Activated T-cell treated with anti-CD3 and anti-CD28 coated beads, Interleukin-2, amount 50 U/mL, for 4 hours (primary cell): ENCODE data around the gene ETNK2. TPM values are rescaled to one million over a fixed set of nuclear protein-coding genes. Genes with fewer than 3 reads are reported as not detected.
A peak's percentile ranks its signal among the peaks of the same experiment; 100 is the strongest.
"Not testable (repeated sequence)": the region's sequence is repeated elsewhere in the genome, so short reads cannot be mapped to it uniquely, and the experiment has no call there.

Source experiments
- ATAC-seq, 2 donors: fragments of 200-7000 bp; cut with Tn5 transposase; one replicate each; pipeline ENCODE4 v1.10.0; 2021
- DNase-seq: peaks from one replicate; pipeline ENCODE4 v3.0.0-alpha.2; 2020
- H3K27me3 Mint-ChIP-seq: one replicate; pipeline ENCODE4 v1.8.0; 2021; ENCODE audit warnings: low read depth, mixed read lengths
- H3K36me3 Mint-ChIP-seq: one replicate; pipeline ENCODE4 v1.8.0; 2022; ENCODE audit warnings: mixed read lengths; ENCODE audit not compliant: insufficient read depth
- H3K4me1 Mint-ChIP-seq: one replicate; pipeline ENCODE4 v1.8.0; 2021; ENCODE audit warnings: low read depth, mixed read lengths
- H3K4me3 Mint-ChIP-seq: one replicate; pipeline ENCODE4 v1.8.0; 2021; ENCODE audit warnings: mild to moderate bottlenecking, moderate library complexity, mixed read lengths
- H3K9me3 Mint-ChIP-seq: one replicate; pipeline ENCODE4 v1.8.0; 2021; ENCODE audit warnings: mixed read lengths
- total RNA-seq, 3 donors: library from RNA; stranded (reverse); gene quantifications; one replicate each; pipeline ENCODE4 v1.2.1, GENCODE V29; 2021

ETNK2 gene
- total RNA-seq, 3 donors from 2014 or later: 0.79 to 1.2 (median 0.99) TPM

DNA sequence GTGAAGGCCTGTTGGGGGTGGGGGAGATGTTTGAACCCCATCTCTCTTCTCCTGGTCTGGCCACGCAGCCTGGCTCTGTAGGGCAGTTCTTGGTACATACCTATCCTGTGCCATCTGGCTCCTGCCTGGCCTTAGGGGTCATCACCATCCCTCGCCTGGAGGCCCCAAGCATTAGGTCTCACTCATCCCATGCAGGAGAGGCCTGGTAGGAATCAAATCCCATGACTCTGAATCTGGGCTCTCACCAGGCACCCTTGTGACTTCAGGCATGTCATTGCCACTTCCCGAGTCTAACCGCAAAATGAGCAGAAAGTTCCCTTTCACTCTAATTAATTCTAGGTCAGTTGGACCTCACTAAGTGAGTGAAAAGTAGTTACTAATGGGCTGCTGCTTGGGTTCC is 37.2 kb downstream of the ETNK2 start:
- no peak for DNase-seq
- no peaks in the 10 kb centered on the region for H3K9me3 Mint-ChIP-seq
- H3K36me3 Mint-ChIP-seq: no peaks in the 10 kb centered on the region
- no peaks in the 10 kb centered on the region for H3K4me1 Mint-ChIP-seq
- no peaks in the 10 kb centered on the region for H3K27me3 Mint-ChIP-seq
- no peak for ATAC-seq
- H3K4me3 Mint-ChIP-seq: no peak overlapping the region

DNA sequence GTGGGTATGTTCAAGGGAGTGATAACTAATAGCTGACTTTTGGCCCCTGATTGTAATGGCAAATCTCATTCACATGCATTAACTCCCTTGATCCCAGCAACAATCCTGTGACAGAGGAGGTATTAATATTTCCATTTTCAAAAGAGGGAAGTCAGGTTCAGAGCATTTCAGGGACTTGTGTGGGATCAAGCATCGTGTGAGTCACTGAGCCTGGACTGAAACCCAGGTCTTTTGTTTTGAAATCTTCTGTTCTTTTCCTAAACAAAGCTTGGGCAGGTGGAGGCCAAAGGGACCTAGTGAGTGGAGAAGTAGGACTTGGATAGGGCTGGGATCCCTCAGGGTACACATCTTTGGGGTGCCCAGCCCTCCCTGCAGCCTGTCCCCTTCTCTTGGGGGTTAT is 37.9 kb downstream of the ETNK2 start:
- Mint-ChIP-seq H3K4me1 (no peaks in the 10 kb centered on the region), H3K27me3 (peaks cover 3% of the 10 kb centered on the region), H3K36me3 (no peaks in the 10 kb centered on the region), H3K9me3 (no peaks in the 10 kb centered on the region), H3K4me3 (no peak overlapping the region)
- DNase-seq (no peak), ATAC-seq (no peak)

DNA sequence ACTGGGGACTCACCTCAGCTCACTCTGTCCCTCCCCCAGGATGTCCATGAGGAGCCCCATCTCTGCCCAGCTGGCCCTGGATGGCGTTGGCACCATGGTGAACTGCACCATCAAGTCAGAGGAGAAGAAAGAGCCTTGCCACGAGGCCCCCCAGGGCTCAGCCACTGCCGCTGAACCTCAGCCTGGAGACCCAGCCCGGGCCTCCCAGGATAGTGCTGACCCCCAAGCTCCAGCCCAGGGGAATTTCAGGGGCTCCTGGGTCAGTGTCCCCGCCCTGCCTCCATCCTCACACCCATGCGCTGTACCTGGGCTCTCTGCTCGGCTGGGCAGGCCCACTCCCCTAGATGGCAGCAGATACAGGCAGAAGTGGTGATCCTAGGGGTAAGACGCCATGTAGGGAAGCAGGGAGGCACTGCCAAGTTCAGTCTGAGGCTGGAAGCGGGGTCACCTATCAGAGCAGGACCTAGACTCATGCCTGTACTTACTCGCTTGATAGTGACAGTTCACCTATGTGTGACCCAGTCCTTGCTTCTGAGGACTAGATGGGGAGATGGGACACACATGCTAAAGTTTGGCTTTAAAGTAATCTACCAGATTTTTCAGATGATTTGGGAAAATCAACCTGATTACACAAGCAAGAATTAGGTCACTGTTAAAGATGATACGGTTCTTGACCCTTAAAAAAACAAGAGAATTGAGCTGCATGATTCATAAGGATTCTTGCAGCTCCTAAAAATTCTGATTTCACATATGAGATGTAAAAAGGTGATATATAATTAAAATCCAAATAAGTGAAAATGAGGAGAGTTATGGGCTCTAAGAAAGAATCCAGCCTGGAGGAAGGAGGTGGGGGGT is 38.7 kb downstream of the ETNK2 start:
- H3K36me3 Mint-ChIP-seq: no peaks in the 10 kb centered on the region
- no peak for ATAC-seq
- no peaks in the 10 kb centered on the region for H3K4me1 Mint-ChIP-seq
- no peaks in the 10 kb centered on the region for H3K9me3 Mint-ChIP-seq
- H3K27me3 Mint-ChIP-seq: peaks cover 3% of the 10 kb centered on the region
- H3K4me3 Mint-ChIP-seq: no peak overlapping the region
- no peak for DNase-seq

DNA sequence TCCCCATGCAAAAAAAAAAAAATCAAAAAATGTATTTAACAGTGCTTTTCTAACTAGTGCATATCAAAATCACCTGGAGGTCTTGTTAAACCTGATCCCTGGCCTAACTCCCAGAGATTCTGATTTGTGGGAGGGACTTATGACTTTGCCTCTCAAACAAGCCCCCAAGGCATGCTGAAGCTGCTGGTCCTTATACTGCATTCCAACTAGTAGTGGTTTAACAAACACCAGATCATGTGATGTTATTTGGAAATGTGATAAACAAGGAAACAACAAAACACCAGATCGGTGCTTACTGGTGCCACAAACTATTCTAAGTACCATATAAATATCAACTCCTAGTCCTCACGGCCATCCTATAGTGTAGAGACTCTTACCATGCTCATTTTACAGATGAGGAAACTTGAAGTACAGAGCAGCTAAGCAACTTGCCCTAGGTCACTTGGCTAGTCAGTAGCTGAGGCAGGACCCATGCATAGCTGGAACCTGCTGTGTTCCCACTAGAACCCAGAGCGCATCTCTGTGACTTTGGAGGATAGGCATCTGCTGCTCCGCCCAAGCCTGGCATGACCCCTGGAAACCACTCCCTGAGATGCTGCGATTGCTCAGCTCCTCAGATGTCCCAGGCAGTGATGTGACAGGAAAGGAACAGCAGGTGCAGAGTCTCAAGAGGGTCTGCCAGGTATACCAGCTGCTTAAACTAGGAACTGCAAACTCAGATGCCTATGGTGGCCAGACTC is 40.8 kb downstream of the ETNK2 start:
- H3K36me3 Mint-ChIP-seq: no peaks in the 10 kb centered on the region
- DNase-seq (no peak), ATAC-seq (no peak)
- H3K27me3 Mint-ChIP-seq: peaks cover 3% of the 10 kb centered on the region
- H3K4me3 Mint-ChIP-seq: no peak overlapping the region
- peaks cover under 1% of the 10 kb centered on the region for H3K4me1 Mint-ChIP-seq
- H3K9me3 Mint-ChIP-seq: no peaks in the 10 kb centered on the region

DNA sequence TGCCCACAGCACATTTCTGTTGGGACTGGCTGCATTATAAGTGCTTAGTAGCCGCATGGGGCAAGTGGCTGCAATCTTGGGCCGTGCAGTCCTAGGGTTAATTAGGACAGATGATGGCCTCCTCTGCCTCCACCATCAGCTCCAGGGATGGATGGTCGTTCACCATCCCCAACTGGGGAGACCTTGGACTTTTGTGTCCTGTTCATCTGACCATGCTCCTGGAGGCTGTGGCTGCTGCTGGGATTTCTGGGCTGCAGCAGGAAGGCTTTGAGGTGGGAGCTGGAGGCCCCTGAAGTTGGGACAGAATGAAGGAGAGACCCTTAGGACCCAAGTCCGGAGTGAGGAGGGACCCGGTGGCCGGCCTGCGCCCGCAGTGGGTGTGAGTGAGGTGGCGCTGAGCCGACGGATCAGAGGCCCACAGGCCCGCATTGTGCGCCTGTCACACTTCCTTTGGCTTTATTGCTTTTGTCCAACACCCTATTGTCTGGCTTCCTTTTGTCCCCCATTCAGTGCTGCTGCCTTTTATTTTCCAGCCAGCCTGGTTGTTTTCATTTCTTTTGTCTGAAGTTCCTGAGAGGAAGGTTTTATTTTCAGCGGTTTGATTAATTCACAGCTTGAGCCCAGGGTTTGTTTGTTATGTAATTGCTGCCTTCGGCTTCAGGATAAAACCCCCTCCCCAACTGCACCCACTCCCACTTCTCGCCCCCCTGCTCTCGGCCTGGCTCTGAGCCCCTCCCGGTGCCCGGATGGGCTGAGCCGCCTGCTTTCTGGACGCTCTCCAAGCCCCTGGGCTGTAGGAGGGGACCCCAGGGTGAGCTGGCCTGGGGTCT is 43.3 kb downstream of the ETNK2 start:
- DNase-seq (no peak), ATAC-seq (no peak)
- no peaks in the 10 kb centered on the region for H3K36me3 Mint-ChIP-seq
- H3K4me3 Mint-ChIP-seq: no peak overlapping the region
- H3K27me3 Mint-ChIP-seq: peaks cover 4% of the 10 kb centered on the region
- H3K4me1 Mint-ChIP-seq: peaks cover 18% of the 10 kb centered on the region
- H3K9me3 Mint-ChIP-seq: no peaks in the 10 kb centered on the region

DNA sequence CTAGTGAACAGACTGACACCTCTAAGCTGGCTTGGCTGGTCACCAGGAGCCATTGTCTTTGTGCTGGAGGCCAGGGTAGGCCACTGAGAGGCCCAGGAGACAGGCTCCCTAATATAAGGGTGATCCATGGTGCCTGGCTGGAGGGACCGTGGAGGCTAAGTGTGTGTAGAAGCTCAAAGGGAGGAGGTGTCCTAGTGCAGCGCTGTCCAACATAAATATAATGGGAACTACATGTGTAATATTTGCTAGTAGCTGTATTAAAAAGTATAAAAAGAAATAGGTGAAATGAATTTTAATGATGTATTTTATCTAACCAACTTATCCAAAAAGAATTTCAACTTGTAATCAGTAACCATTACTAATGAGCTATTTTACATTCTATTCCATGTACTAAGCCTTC is 44.0 kb downstream of the ETNK2 start:
- Mint-ChIP-seq H3K27me3 (peaks cover 4% of the 10 kb centered on the region), H3K4me1 (peaks cover 24% of the 10 kb centered on the region), H3K9me3 (no peaks in the 10 kb centered on the region), H3K4me3 (no peak overlapping the region), H3K36me3 (no peaks in the 10 kb centered on the region)
- ATAC-seq (no peak), DNase-seq (no peak)

DNA sequence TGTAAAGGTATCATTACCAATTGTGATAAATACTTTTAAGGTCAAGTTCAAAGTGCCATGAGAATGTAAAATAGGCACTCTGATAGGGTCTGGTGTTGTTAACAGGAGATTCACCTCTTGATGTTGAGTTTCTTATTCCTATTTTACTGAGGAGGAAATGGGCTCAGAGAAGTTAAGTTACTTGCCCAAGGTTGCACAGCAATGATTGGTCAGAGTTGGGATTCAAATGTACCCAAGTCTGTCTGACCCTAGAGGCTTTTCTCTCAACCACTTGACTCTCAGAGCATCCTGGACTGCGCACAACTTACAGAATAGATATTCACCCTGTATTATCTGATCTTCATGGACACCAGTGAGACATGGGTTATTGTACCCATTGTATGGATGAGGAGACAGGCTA is 45.0 kb downstream of the ETNK2 start:
- Mint-ChIP-seq H3K27me3 (peaks cover 4% of the 10 kb centered on the region), H3K4me1 (peaks cover 32% of the 10 kb centered on the region), H3K4me3 (no peak overlapping the region), H3K36me3 (no peaks in the 10 kb centered on the region), H3K9me3 (no peaks in the 10 kb centered on the region)
- ATAC-seq: no peak
- no peak for DNase-seq

DNA sequence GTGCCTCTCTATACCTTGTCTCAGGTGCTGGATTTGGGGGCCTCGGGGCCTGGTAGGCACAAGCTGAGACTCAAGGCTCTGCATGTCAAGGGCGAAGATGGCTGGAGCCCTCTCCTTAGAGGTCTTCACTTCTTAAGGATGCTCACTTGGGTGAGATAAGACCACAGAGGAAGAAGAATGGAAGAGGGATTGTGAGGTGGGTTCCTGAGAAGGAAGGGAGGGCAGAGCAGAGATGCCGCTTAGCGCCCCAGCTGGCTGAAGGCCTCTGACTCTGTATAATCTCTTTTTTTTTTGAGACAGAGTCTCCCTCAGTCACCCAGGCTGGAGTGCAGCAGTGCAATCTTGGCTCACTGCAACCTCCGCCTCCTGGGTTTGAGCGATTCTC is 46.7 kb downstream of the ETNK2 start:
- H3K4me1 Mint-ChIP-seq: peaks cover 34% of the 10 kb centered on the region

DNA sequence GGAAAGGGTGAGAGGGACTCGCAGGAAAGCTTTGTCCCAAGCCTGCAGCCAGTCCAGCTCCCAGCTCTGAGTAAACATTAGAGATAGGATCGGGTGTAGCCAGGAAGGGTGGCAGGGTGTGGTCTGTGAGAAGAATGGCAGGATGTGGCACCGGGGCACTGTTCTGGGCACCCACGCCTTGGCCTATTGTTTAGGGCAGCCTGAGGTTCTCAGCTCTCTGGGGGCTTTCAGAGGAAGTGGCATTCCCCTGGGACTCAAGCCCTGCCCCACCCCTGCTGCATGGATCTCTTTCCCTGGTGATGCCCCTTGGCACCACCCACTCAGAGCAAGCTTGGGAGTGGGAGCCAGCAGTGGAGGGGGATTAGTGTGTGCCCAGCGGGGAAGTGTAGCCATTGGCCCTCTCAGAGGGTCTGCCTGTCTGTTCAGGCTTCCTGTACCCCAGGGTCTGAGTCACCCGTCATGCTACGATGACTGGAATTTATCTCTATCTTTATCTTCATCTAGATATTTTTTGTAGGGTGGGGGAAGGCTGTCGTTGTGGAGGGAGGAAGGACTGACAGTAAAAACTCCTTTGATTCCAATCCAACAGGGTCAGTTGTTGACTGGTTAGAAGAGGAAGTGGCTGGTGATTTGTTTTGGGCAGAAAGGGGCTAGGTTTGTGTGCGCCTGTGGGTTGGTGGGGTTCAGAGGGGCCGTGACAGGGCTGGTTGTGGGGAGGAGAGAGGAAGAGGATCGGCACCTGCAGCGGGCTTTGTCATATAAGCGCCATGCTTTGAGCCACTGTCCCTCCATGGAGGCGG is 47.3 kb downstream of the ETNK2 start:
- Mint-ChIP-seq H3K36me3 (no peaks in the 10 kb centered on the region), H3K27me3 (peaks cover 4% of the 10 kb centered on the region), H3K9me3 (no peaks in the 10 kb centered on the region), H3K4me3 (no peak overlapping the region), H3K4me1 (peaks cover 34% of the 10 kb centered on the region)
- ATAC-seq (peak; percentile 49 to 61), DNase-seq (no peak)

More for the DNA sequence above, 46.7 kb downstream of the ETNK2 start:
- ATAC-seq (no peak), DNase-seq (no peak)
- no peaks in the 10 kb centered on the region for H3K36me3 Mint-ChIP-seq
- peaks cover 4% of the 10 kb centered on the region for H3K27me3 Mint-ChIP-seq
- H3K4me3 Mint-ChIP-seq: no peak overlapping the region
- no peaks in the 10 kb centered on the region for H3K9me3 Mint-ChIP-seq

DNA sequence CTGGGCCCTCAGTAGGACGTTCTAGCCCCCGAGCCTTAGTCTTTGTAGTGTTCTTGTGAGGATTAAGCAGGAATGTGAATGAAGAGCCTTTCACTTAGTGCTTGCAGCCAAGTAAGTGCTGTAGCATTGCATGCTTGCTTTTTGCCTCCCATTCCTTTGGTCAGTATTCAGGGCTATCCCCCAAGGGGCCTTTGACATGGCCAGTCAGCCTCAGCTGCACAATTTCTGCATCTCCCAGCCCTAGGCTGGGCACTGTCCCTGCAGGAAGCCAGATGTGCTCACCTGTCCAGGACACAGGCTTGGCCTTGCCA is 48.5 kb downstream of the ETNK2 start:
- Mint-ChIP-seq H3K36me3 (no peaks in the 10 kb centered on the region), H3K4me1 (peaks cover 34% of the 10 kb centered on the region), H3K9me3 (no peaks in the 10 kb centered on the region), H3K27me3 (peaks cover 1% of the 10 kb centered on the region), H3K4me3 (no peak overlapping the region)
- ATAC-seq (no peak), DNase-seq (no peak)

DNA sequence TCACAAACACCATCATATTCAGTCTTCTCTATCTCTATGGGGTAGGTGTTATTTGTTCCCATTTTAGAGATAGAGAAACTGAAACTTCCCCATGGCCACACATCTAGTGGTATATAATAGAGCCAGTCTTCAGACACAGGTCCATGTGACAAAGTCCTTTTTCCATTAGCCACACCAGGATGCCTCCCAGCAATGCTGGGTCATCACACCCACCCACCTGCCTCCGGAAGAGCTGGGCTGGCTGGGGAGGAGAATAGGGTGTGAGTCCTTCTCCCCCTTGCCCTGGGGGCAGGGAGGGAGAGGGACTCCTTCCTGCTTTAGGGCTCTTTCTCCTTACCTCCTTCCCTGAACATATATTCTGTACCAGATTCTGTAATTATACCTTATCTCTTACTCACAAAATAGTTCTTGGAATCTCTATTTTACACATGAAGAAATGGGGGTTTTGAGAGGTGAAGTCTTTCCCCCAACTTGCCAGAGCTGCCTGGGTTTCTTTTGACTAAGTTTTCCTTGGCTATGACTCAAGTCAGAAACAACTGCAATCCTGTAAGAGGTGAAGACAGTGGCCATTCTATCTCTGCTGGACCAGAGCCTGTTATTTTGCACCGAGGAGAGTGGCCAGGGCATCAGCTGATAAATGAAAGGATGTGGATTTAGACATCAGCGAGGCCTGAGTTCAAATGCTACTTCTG is 49.0 kb downstream of the ETNK2 start:
- Mint-ChIP-seq H3K4me1 (peaks cover 34% of the 10 kb centered on the region), H3K4me3 (peak overlapping the region; percentile 35), H3K36me3 (no peaks in the 10 kb centered on the region), H3K27me3 (peaks cover 1% of the 10 kb centered on the region), H3K9me3 (no peaks in the 10 kb centered on the region)
- ATAC-seq: no peak
- DNase-seq: no peak

DNA sequence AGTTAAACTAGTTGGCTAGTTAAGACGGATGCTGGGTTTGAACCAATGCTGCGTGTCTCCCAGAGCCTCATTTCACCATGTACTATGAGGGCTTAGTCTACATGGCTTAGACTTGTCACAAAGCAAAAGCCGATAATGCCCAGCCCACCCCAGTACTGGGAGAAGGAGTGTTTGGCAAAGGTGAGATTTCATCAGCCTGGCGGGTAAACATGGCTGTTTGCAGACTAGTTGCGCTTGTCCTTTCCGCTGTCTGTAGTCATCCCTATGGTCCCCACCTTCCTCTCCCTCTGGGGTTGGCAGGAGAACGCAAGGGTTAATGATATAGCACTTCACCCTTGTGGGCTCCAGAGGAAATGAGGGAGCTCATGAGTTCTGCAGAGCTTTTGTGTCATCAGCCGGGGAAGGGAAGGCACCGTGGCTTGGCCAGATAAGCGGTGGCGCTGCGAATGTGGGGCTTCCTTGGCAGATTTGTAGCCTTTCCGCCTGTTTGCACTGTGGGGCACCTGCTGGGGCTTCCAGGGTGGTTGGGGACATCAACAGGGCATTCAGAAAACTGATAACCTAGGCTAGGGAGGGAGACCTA is 49.7 kb downstream of the ETNK2 start:
- Mint-ChIP-seq H3K4me3 (peak overlapping the region; percentile 35), H3K9me3 (no peaks in the 10 kb centered on the region), H3K36me3 (no peaks in the 10 kb centered on the region), H3K4me1 (peaks cover 34% of the 10 kb centered on the region), H3K27me3 (peaks cover 1% of the 10 kb centered on the region)
- DNase-seq (no peak), ATAC-seq (peak in 1 of 2 donors; percentile 8)

DNA sequence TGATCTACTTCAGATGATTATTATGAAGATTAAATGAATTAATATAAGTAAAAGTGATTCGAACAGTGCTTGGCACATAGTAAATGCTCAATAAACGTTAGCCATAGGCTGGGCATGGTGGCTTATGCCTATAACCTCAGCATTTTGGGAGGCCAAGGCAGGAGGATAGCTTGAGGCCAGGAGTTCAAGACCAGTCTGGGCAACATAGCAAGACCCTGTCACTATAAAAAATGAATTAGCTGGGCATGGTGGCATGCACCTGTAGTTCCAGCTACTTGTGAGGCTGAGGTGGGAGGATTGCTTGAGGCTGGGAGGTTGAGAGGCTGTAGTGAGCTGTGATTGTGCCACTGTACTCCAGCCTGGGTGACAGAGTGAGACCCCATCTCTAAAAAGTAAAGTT is 52.1 kb downstream of the ETNK2 start:
- H3K36me3 Mint-ChIP-seq, H3K27me3 Mint-ChIP-seq, H3K4me3 Mint-ChIP-seq, ATAC-seq, H3K9me3 Mint-ChIP-seq, DNase-seq: not testable (repeated sequence)
- H3K4me1 Mint-ChIP-seq: peaks cover 27% of the 10 kb centered on the region
